HG03039 (cell line): ENCODE results near the gene ASXL1.
"Not testable (repeated sequence)": the region's sequence is repeated elsewhere in the genome, so short reads cannot be mapped to it uniquely, and the experiment has no call there.

Source experiments
- ATAC-seq: cut with Tn5 transposase; IDR thresholded peaks from one replicate; pipeline ENCODE4 v1.9.1; 2021; ENCODE audit warnings: mild to moderate bottlenecking, moderate library complexity; ENCODE audit not compliant: unreplicated experiment

Gene ASXL1

DNA sequence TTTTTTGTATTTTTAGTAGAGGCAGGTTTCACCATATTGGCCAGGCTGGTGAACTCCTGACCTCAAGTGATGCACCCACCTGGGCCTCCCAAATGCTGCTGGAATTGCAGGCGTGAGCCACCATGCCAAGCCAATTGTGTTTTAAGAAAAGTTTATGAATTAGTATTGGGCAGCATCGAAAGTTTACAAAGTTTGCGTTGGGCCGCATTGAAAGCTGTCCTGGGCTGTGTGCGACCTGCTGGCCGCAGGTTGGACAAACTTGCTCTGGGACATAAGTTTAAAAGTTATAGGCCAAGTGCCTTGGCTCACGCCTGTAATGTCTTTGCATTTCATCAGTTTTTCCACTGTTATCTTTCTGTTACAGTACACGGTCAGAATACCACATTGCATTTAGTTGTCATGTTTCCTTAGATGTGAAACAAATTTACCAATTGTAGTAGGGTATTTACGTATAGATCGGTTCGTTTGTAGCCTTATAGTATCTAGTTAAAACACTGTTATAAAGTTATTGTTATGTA, 39.5 kb downstream of the ASXL1 start:
- ATAC-seq: no peak

GRCh38 chr20:32400476-32400875, 42.3 kb downstream of the ASXL1 start:
- ATAC-seq: no peak

DNA sequence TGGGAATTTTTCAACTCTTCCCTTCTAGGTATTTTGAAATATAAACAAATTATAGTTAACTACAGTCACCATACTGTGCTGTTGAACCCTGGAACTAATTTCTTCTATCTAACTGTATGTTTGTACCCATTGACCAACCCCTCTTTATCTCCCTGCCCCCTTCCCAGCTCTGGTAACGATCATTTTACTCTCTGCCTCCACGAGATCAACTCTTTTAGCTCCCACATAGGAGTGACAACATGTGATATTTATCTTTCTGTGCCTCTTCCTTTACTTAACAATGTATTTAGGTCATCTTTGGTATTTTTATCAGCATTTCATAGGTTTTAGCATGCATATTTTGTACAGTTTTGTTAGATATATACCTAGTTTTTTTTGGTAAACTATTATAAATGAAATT, 45.9 kb downstream of the ASXL1 start:
- ATAC-seq: no peak

DNA sequence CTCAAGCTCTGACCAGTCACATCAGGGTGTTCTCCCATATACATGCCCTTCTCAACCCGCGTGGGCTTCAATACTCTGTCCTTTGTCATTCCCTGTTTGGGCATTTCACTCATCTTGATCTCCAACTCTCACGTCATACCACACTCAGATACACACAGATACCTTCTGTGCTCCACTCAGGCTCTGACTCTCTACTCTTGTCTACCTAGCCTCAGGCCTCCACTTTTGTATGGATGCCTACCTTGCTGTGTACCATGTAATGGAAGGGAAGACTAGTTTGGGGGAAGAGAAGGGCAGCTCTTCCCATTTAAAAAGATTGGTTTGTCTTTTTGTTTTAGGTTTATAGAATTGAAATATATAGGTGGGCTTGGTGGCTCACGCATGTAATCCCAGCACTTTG, 48.6 kb downstream of the ASXL1 start:
- ATAC-seq: no peak

GRCh38 chr20:32407131-32407750, 49.1 kb downstream of the ASXL1 start:
- ATAC-seq: not testable (repeated sequence)

DNA sequence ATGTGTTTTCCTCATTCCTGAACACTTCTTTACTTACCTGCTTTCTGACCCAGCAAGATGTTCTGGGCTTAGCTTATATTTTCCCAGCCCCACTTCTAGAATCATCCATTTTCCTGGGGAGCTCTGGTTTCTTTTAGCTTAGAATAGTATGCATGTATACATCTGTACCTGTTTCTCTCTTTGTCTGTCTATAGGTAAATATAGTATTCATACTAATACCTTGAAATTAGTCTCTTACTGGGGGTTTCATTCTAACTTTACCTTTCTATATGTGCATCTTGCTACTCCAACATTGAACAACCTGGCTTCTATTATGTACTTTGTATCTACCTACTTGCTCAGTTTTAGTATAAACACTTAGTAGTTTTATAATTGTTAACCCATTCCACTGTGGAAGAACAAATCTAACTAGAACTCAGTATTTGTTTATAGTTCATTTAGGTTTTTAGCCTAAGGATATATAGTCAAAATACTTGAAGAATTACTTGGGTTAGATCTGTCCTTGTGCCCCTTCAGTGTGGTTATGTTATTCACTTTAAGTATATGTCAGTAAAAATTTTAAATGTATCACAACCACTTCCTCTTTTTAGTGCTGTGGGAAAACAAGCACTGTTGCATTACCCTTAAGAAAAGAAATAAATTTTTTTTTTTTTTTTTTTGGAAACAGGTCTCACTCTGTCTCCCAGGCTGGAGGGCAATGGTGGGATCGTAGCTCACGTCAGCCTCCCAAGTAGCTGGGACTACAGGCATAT, 54.0 kb downstream of the ASXL1 start:
- no peak for ATAC-seq

GRCh38 chr20:32415494-32415893, 57.4 kb downstream of the ASXL1 start:
- ATAC-seq: no peak

DNA sequence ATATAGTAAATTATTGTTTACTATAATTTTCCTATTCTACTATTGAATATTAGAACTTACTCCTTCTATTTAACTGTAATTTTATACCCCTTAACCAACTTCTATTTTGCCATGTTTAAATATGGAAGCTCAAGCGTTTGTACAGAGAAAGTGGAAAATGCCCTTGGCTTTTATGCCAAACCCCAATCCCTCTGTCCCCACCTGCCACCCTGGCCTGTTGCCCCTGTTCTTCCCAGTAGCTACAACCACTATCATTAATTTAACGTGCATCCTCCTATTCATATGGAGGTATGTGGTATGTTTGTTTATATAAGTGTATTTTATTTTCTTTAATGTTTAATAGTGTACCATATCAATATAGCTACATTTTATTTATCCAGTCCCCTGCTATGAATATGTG, 58.1 kb downstream of the ASXL1 start:
- ATAC-seq: no peak

DNA sequence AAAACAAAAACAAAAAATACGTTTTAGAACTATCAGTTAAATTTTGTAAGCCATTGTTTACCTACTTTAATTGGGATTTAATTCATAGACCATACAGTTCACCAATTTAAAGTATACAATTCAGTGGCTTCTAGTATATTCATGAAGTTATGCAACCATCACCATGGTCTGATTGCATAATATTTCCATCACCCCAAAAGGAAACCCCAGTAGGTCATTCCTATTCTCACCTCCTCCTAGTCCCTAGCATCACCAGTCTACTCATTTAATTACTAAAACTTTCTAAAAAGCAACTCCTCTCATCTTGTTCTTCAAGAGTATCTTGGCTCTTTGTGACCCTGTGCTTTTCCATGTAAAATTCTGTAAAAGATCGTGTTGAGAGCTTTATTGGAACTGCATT, 60.2 kb downstream of the ASXL1 start:
- ATAC-seq: no peak

- no peak for ATAC-seq
Observed at GRCh38 chr20:32421290-32421689, 63.2 kb downstream of the ASXL1 start.

GRCh38 chr20:32427996-32428395, 69.9 kb downstream of the ASXL1 start:
- ATAC-seq: no peak

DNA sequence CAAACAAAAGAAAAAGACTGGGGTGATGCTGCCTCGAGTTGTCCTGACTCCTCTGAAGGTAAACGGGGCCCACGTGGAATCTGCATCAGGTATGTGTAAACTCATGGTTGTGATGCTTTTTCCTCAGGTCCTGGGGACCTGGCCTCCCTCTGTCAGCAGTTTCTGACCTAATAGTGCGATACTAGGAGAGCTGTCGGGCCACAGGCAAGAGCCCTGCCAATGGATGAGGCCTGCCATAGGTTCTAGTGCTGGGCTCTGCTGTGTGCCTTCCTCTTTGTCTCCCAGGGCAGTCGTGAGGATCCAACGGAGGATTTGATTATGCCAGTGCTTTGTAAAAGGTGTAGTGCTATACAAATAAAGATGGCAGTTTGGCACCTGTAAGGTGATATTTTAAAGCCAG, 71.2 kb downstream of the ASXL1 start:
- no peak for ATAC-seq

GRCh38 chr20:32429745-32430360, 71.7 kb downstream of the ASXL1 start:
- ATAC-seq: no peak

DNA sequence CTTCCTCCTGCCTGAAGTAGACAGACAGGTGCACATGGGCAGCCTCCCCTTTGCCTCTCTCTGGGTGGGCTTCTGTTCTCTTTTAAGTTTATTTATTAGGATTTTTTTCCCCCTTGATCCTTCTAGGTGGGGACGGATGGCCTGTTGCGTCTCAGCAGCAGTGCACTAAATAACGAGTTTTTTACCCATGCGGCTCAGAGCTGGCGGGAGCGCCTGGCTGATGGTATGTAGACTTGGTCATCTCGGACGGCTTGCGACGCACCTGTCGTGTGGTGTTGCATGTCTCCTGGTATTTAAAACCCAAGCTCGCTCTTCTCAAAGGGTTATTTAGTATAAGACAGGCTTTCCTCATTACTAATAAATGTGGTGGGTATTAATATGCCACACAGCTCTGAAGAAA, 73.3 kb downstream of the ASXL1 start:
- no peak for ATAC-seq

GRCh38 chr20:32432277-32432676, 74.1 kb downstream of the ASXL1 start:
- no peak for ATAC-seq

DNA sequence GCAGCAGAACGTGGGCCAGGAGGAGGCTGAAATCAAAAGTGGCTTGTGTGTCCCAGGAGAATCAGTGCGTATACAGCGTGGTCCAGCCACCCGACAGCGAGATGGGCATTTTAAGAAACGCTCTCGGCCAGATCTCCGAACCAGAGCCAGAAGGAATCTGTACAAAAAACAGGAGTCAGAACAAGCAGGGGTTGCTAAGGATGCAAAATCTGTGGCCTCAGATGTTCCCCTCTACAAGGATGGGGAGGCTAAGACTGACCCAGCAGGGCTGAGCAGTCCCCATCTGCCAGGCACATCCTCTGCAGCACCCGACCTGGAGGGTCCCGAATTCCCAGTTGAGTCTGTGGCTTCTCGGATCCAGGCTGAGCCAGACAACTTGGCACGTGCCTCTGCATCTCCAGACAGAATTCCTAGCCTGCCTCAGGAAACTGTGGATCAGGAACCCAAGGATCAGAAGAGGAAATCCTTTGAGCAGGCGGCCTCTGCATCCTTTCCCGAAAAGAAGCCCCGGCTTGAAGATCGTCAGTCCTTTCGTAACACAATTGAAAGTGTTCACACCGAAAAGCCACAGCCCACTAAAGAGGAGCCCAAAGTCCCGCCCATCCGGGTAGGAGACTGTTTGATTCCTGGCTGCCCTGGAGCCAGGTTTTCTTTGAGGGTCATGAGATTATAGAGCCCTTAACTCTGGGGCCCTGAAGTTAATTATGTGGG, 75.3 kb downstream of the ASXL1 start:
- no peak for ATAC-seq

- no peak for ATAC-seq
Observed at GRCh38 chr20:32434434-32434833, 76.3 kb downstream of the ASXL1 start.

DNA sequence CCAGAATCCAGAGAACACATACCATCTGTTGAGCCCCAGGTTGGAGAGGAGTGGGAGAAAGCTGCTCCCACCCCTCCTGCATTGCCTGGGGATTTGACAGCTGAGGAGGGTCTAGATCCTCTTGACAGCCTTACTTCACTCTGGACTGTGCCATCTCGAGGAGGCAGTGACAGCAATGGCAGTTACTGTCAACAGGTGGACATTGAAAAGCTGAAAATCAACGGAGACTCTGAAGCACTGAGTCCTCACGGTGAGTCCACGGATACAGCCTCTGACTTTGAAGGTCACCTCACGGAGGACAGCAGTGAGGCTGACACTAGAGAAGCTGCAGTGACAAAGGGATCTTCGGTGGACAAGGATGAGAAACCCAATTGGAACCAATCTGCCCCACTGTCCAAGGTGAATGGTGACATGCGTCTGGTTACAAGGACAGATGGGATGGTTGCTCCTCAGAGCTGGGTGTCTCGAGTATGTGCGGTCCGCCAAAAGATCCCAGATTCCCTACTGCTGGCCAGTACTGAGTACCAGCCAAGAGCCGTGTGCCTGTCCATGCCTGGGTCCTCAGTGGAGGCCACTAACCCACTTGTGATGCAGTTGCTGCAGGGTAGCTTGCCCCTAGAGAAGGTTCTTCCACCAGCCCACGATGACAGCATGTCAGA, 77.4 kb downstream of the ASXL1 start:
- no peak for ATAC-seq

- no peak for ATAC-seq
Observed at GRCh38 chr20:32436142-32436861, 78.2 kb downstream of the ASXL1 start.

DNA sequence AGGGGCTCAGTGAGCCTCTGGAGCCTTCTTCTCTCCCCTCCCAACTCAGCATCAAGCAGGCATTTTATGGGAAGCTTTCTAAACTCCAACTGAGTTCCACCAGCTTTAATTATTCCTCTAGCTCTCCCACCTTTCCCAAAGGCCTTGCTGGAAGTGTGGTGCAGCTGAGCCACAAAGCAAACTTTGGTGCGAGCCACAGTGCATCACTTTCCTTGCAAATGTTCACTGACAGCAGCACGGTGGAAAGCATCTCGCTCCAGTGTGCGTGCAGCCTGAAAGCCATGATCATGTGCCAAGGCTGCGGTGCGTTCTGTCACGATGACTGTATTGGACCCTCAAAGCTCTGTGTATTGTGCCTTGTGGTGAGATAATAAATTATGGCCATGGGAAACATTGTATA, 78.8 kb downstream of the ASXL1 start:
- ATAC-seq: no peak
